AG09319 (cell line): ENCODE measurements around the gene TFDP1.

Experiments
- DNase-seq: peaks from one replicate; pipeline ENCODE4 v3.0.0-alpha.2; 2010; ENCODE audit warnings: low read depth; ENCODE audit errors: extremely low read depth
- TF ChIP-seq, protein P1 (sequence below): IDR thresholded peaks from 2 replicates; pipeline ENCODE4 v1.5.1; 2011; ENCODE audit warnings: low read depth, mild to moderate bottlenecking, inconsistent platforms, low read length, moderate library complexity

The TFDP1 gene

DNA sequence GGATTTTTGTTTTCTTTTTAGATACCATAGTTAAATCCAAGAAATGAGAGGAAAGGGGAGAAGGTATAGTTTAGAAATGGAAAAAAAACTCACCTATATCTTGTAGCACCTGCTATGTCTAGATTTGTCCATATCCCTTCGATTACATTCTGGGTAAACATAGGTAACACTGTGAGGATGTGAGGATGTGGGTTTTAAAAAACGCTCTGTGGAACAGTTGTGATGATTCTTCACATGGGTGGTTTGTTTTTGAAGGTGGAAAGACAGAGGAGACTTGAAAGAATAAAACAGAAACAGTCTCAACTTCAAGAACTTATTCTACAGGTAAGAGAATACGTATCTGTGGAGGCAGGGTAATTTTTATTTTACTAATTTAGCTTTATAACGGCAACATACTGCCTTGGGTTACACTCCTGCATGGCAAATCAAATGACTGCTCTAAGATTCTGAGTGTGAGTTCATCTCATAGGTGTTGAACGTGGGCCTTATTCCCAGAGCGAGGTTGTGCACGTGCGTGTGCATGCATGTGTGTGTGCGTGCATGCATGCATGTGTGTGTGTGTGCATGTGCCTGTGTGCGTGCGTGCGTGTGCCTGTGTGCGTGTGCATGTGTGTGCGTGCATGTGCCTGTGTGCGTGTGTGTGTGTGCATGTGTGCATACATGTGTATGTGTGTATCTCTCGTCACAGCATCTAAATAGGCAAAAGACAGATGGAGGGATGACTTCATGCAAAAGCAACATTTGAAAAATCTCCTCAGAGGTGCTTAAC lies 49.9 kb downstream of the TFDP1 start:
- TF ChIP-seq, protein P1, sequence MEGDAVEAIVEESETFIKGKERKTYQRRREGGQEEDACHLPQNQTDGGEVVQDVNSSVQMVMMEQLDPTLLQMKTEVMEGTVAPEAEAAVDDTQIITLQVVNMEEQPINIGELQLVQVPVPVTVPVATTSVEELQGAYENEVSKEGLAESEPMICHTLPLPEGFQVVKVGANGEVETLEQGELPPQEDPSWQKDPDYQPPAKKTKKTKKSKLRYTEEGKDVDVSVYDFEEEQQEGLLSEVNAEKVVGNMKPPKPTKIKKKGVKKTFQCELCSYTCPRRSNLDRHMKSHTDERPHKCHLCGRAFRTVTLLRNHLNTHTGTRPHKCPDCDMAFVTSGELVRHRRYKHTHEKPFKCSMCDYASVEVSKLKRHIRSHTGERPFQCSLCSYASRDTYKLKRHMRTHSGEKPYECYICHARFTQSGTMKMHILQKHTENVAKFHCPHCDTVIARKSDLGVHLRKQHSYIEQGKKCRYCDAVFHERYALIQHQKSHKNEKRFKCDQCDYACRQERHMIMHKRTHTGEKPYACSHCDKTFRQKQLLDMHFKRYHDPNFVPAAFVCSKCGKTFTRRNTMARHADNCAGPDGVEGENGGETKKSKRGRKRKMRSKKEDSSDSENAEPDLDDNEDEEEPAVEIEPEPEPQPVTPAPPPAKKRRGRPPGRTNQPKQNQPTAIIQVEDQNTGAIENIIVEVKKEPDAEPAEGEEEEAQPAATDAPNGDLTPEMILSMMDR: no peak
- DNase-seq: no peak

DNA sequence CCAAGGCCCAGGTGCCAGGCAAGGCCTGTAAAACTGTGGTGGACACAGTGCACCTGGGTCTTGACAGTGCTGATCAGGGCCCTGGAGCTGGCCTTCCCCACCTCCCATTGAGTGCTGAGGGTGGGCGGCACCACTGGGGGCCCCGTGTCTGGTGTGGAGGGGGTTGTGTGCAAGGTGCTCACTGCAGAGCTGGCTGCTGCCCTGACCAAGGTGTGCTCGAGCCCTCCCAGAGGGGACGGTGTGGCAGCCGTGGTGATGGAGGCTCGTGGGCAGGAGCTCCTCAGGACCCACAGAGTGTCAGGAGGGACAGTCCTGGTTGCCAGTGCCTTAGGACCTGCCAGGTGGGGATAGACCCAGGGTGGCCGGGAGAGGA lies 50.5 kb downstream of the TFDP1 start:
- no peak for DNase-seq
- TF ChIP-seq, protein P1: no peak

DNA sequence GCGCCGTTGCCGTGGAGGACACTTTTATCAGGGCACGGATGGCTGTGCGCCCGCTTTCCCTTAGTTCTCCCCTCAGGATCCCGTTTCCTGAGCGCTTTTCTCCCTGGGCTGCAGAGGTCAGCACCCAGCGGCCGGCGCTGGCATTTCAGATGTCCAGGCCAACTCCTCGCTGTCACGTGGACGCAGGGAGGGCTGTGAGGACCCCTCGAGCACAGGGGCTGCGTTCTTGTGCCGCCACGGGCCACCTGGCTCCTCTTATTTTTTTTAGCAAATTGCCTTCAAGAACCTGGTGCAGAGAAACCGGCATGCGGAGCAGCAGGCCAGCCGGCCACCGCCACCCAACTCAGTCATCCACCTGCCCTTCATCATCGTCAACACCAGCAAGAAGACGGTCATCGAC lies 51.2 kb downstream of the TFDP1 start:
- TF ChIP-seq, protein P1: no peak
- DNase-seq: no peak

DNA sequence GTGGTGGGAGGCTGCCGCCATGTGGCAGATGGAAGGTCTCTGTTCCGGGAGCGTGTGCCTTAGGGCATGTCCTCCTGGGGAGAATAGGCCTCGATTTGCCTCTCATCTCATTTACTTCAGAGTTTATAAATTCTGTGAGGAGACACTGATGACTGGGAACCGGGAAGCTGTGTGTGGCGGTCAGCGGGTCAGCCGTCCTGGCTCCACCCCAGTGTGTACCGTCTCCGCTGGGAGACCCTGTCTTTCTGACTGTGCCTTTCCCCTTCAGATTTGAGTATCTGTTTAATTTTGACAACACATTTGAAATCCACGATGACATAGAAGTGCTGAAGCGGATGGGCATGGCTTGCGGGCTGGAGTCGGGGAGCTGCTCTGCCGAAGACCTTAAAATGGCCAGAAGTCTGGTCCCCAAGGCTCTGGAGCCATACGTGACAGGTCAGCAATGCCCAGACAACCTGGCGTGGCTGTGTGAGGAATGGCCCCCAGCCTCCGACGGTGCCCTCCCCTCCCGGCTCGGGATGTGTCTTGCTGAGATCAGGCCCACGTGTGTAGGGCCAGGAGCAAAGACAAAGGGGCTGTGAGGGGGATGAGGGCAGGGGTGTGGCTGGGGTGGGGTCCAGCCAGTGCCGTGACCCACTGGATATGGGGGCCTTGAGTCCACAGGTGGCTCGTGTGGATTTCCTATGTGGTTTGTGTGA lies 51.9 kb downstream of the TFDP1 start:
- TF ChIP-seq, protein P1: no peak
- DNase-seq: no peak

DNA sequence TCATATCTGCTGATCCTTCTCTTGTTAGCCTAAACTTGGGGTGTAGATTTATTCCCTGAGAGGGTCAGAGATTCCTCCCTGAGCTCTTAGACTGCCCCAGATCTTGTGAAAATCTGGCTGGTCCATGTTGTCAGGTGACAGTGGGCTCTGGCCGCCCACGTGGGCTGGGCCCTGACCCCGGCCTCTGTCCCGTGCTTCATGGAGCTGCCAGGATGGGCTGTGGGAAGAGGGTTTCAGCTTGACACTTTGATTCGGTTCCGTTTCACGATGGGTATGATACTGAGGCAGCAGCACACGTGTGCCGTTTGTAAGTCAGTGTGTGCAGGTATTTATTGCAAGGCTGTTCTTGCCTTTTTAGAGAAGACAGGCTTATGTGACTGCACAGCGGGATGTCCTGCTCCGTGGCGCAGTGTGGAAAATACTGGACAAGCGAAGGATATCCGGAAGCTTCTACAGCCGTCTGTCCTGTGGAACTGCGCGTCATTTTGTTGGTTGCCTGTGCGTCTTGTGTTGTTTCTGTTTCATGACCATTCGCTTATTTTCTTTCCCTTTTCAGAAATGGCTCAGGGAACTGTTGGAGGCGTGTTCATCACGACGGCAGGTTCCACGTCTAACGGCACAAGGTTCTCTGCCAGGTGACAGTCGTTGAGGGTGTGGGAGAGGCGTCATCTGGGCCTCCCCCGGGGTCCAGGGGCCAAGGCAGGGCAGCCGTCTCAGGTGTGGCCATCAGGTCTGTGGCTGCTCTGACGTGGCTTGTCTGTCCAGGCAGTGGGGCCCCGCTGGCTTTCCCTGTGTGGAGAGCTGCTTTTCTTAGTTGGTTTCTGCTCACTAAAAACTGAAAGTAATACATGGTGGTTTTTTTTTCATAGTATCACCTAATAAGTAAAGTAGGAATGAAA lies 53.0 kb downstream of the TFDP1 start:
- DNase-seq: no peak
- TF ChIP-seq, protein P1: no peak

DNA sequence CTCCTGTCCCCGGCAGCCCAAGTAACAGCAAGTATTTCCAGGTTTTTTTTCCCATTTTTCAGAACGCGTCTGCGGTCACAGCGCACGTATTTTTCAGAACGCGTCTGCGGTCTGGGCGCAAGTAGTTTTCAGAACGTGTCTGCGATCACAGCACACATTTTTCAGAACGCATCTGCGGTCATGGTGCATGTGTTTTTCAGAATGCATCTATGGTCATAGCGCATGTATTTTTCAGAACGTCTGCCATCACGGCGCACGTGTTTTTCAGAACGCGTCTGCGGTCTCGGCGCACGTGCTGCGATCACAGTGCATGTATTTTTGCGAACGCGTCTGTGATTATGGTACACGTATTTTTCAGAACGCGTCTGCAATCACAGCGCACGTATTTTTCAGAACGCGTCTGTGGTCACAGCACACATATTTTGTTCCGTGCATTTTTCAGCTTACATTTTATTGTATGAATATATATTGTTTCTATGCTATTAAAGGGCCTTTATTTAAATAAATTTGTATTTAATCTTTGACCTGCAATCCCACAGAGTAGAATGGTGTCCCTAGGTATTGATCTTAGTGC lies 53.7 kb downstream of the TFDP1 start:
- no peak for DNase-seq
- TF ChIP-seq, protein P1: no peak
